Adipocyte (in vitro differentiated cells): ENCODE measurements around the gene PXN.
"Not testable (repeated sequence)": the region's sequence is repeated elsewhere in the genome, so short reads cannot be mapped to it uniquely, and the experiment has no call there.

ENCODE experiments used
- DNase-seq: peaks from one replicate; pipeline ENCODE4 v3.0.0-alpha.2; 2015; ENCODE audit warnings: low read depth
- H3K27me3 ChIP-seq: replicated peaks from 2 replicates; pipeline ENCODE4 v1.7.0; 2013; ENCODE audit warnings: mild to moderate bottlenecking, low read length, moderate library complexity; ENCODE audit not compliant: control insufficient read depth, insufficient read depth
- H3K36me3 ChIP-seq: 2 replicates; pipeline ENCODE4 v1.7.0; 2013; ENCODE audit warnings: low read length, mild to moderate bottlenecking, moderate library complexity; ENCODE audit not compliant: control insufficient read depth, insufficient read depth, severe bottlenecking
- H3K4me1 ChIP-seq: 2 replicates; pipeline ENCODE4 v1.7.0; 2013; ENCODE audit warnings: mild to moderate bottlenecking, low read length, moderate library complexity; ENCODE audit not compliant: control insufficient read depth, insufficient read depth
- H3K4me3 ChIP-seq: 2 replicates; pipeline ENCODE4 v1.7.0; 2013; ENCODE audit warnings: mild to moderate bottlenecking, low read length, moderate library complexity
- H3K9ac ChIP-seq: 2 replicates; pipeline ENCODE4 v1.7.0; 2013; ENCODE audit warnings: mild to moderate bottlenecking, low read length, moderate library complexity
- H3K9me3 ChIP-seq: 2 replicates; pipeline ENCODE4 v1.7.0; 2013; ENCODE audit warnings: mild to moderate bottlenecking, low read length, moderate library complexity; ENCODE audit not compliant: control insufficient read depth

PXN gene

GRCh38 chr12:120238217-120238616 lies 27.3 kb downstream of the PXN start:
- Histone ChIP-seq H3K9ac (peak overlapping the region; percentile 76), H3K36me3 (peaks cover 2% of the 10 kb centered on the region), H3K4me3 (peak overlapping the region; percentile 50), H3K4me1 (peaks cover 81% of the 10 kb centered on the region), H3K9me3 (no peaks in the 10 kb centered on the region), H3K27me3 (no peaks in the 10 kb centered on the region)
- no peak for DNase-seq

GRCh38 chr12:120237360-120238171 lies 28.0 kb downstream of the PXN start:
- H3K27me3 ChIP-seq, result no peaks in the 10 kb centered on the region
- H3K9me3 ChIP-seq, result no peaks in the 10 kb centered on the region
- peak; percentile 67 for DNase-seq
- H3K9ac ChIP-seq, result peak overlapping the region; percentile 76
- peak overlapping the region; percentile 50 for H3K4me3 ChIP-seq
- H3K36me3 ChIP-seq, result peaks cover 2% of the 10 kb centered on the region
- peaks cover 82% of the 10 kb centered on the region for H3K4me1 ChIP-seq

GRCh38 chr12:120236809-120237208 lies 28.7 kb downstream of the PXN start:
- not testable (repeated sequence) for H3K36me3 ChIP-seq, DNase-seq, H3K27me3 ChIP-seq, H3K9me3 ChIP-seq, H3K4me3 ChIP-seq
- Histone ChIP-seq H3K4me1 (peaks cover 82% of the 10 kb centered on the region), H3K9ac (peak overlapping the region; percentile 76)

GRCh38 chr12:120235369-120236323 lies 29.9 kb downstream of the PXN start:
- DNase-seq, result no peak

GRCh38 chr12:120234643-120235368 lies 30.7 kb downstream of the PXN start:
- no peaks in the 10 kb centered on the region for H3K36me3 ChIP-seq
- H3K4me3 ChIP-seq, result peak overlapping the region; percentile 64
- peak; percentile 94 for DNase-seq
- no peaks in the 10 kb centered on the region for H3K9me3 ChIP-seq
- H3K27me3 ChIP-seq, result no peaks in the 10 kb centered on the region
- H3K4me1 ChIP-seq, result peaks cover 84% of the 10 kb centered on the region
- H3K9ac ChIP-seq, result peak overlapping the region; percentile 86

More at GRCh38 chr12:120235369-120236323, 29.9 kb downstream of the PXN start:
- peaks cover 85% of the 10 kb centered on the region for H3K4me1 ChIP-seq
- H3K4me3 ChIP-seq, result peak overlapping the region; percentile 61
- H3K9ac ChIP-seq, result peak overlapping the region; percentile 86
- no peaks in the 10 kb centered on the region for H3K27me3 ChIP-seq
- no peaks in the 10 kb centered on the region for H3K9me3 ChIP-seq
- H3K36me3 ChIP-seq, result no peaks in the 10 kb centered on the region

- Histone ChIP-seq H3K36me3 (peaks cover 5% of the 10 kb centered on the region), H3K4me1 (peaks cover 86% of the 10 kb centered on the region), H3K9ac (peak overlapping the region; percentile 86), H3K27me3 (no peaks in the 10 kb centered on the region), H3K9me3 (no peaks in the 10 kb centered on the region), H3K4me3 (peak overlapping the region; percentile 63)
- DNase-seq, result peak; percentile 80
Measured at GRCh38 chr12:120231316-120232011, 34.1 kb downstream of the PXN start.

GRCh38 chr12:120230974-120231315 lies 34.6 kb downstream of the PXN start:
- no peaks in the 10 kb centered on the region for H3K9me3 ChIP-seq
- H3K36me3 ChIP-seq, result peaks cover 10% of the 10 kb centered on the region
- H3K4me1 ChIP-seq, result peaks cover 86% of the 10 kb centered on the region
- H3K9ac ChIP-seq, result peak overlapping the region; percentile 86
- DNase-seq, result no peak
- H3K4me3 ChIP-seq, result peak overlapping the region; percentile 63
- H3K27me3 ChIP-seq, result no peaks in the 10 kb centered on the region

GRCh38 chr12:120230326-120230973 lies 35.1 kb downstream of the PXN start:
- peak overlapping the region; percentile 63 for H3K4me3 ChIP-seq
- H3K4me1 ChIP-seq, result peaks cover 86% of the 10 kb centered on the region
- peak overlapping the region; percentile 90 for H3K9ac ChIP-seq
- peaks cover 12% of the 10 kb centered on the region for H3K36me3 ChIP-seq
- H3K27me3 ChIP-seq, result no peaks in the 10 kb centered on the region
- no peaks in the 10 kb centered on the region for H3K9me3 ChIP-seq
- DNase-seq, result peak; percentile 96

GRCh38 chr12:120229487-120230325 lies 35.8 kb downstream of the PXN start:
- DNase-seq, result peak; percentile 50
- Histone ChIP-seq H3K9ac (peak overlapping the region; percentile 90), H3K9me3 (no peaks in the 10 kb centered on the region), H3K27me3 (no peaks in the 10 kb centered on the region), H3K36me3 (peaks cover 12% of the 10 kb centered on the region), H3K4me1 (peaks cover 88% of the 10 kb centered on the region), H3K4me3 (peak overlapping the region; percentile 57)
